WTC11 (cell line): ENCODE data around the gene NCSTN.

ENCODE experiments used
- CREB1 ChIP-seq: sonication (generic); formaldehyde crosslinking; IDR thresholded peaks from 2 replicates; pipeline ENCODE4 v1.8.0; 2023; ENCODE audit warnings: mild to moderate bottlenecking, missing genetic modification reagents
- FOXJ3 ChIP-seq: sonication (generic); formaldehyde crosslinking; IDR thresholded peaks from 2 replicates; pipeline ENCODE4 v1.9.0; 2021; ENCODE audit warnings: missing genetic modification reagents, mild to moderate bottlenecking, borderline replicate concordance
- FOXK1 ChIP-seq: sonication (generic); formaldehyde crosslinking; IDR thresholded peaks from 2 replicates; pipeline ENCODE4 v1.8.0; 2022; ENCODE audit warnings: mild to moderate bottlenecking, moderate library complexity, missing genetic modification reagents
- SP1 ChIP-seq: sonication (generic); formaldehyde crosslinking; conservative IDR thresholded peaks from 2 replicates; pipeline ENCODE4 v1.8.1; 2022; ENCODE audit warnings: missing genetic modification reagents
- TEAD4 ChIP-seq: sonication (generic); formaldehyde crosslinking; IDR thresholded peaks from 2 replicates; pipeline ENCODE4 v1.8.0; 2022; ENCODE audit warnings: mild to moderate bottlenecking, missing genetic modification reagents
- ZNF263 ChIP-seq: sonication (generic); formaldehyde crosslinking; IDR thresholded peaks from 2 replicates; pipeline ENCODE4 v1.8.1; 2022; ENCODE audit warnings: low read depth, mild to moderate bottlenecking, moderate library complexity, missing genetic modification reagents
- ZNF416 ChIP-seq: fragments of 250-450 bp; sonication (Bioruptor Pico); IDR thresholded peaks from 2 replicates; pipeline ENCODE4 v1.9.0; 2021; ENCODE audit warnings: mild to moderate bottlenecking, inconsistent platforms
- TF ChIP-seq, protein P1 (sequence below): sonication (generic); formaldehyde crosslinking; IDR thresholded peaks from 2 replicates; pipeline ENCODE4 v1.8.1; 2023; ENCODE audit warnings: mild to moderate bottlenecking, missing genetic modification reagents
- TF ChIP-seq, protein P2 (sequence below): fragments of 200-600 bp; IDR thresholded peaks from 2 replicates; pipeline ENCODE4 v1.8.0; 2022; ENCODE audit warnings: antibody characterized with exemption
- TF ChIP-seq, protein P3 (sequence below): sonication (generic); formaldehyde crosslinking; conservative IDR thresholded peaks from 2 replicates; pipeline ENCODE4 v1.8.1; 2022; ENCODE audit warnings: mild to moderate bottlenecking, missing genetic modification reagents

DNA sequence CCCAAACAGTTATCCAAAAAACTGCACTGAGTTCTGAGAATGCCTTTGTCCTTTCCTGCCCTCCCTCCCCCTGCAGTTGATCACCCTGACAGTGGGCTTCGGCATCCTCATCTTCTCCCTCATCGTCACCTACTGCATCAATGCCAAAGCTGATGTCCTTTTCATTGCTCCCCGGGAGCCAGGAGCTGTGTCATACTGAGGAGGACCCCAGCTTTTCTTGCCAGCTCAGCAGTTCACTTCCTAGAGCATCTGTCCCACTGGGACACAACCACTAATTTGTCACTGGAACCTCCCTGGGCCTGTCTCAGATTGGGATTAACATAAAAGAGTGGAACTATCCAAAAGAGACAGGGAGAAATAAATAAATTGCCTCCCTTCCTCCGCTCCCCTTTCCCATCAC, 14.9 kb downstream of the NCSTN start:
- TF ChIP-seq ZNF263 (CRISPR knock-in tag) (no peak), SP1 (CRISPR knock-in tag) (no peak), CREB1 (CRISPR knock-in tag) (no peak), TEAD4 (CRISPR knock-in tag) (no peak), ZNF416 (no peak), FOXK1 (CRISPR knock-in tag) (no peak), FOXJ3 (no peak)
- TF ChIP-seq, protein P1, sequence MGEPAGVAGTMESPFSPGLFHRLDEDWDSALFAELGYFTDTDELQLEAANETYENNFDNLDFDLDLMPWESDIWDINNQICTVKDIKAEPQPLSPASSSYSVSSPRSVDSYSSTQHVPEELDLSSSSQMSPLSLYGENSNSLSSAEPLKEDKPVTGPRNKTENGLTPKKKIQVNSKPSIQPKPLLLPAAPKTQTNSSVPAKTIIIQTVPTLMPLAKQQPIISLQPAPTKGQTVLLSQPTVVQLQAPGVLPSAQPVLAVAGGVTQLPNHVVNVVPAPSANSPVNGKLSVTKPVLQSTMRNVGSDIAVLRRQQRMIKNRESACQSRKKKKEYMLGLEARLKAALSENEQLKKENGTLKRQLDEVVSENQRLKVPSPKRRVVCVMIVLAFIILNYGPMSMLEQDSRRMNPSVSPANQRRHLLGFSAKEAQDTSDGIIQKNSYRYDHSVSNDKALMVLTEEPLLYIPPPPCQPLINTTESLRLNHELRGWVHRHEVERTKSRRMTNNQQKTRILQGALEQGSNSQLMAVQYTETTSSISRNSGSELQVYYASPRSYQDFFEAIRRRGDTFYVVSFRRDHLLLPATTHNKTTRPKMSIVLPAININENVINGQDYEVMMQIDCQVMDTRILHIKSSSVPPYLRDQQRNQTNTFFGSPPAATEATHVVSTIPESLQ, result no peak
- TF ChIP-seq, protein P2, sequence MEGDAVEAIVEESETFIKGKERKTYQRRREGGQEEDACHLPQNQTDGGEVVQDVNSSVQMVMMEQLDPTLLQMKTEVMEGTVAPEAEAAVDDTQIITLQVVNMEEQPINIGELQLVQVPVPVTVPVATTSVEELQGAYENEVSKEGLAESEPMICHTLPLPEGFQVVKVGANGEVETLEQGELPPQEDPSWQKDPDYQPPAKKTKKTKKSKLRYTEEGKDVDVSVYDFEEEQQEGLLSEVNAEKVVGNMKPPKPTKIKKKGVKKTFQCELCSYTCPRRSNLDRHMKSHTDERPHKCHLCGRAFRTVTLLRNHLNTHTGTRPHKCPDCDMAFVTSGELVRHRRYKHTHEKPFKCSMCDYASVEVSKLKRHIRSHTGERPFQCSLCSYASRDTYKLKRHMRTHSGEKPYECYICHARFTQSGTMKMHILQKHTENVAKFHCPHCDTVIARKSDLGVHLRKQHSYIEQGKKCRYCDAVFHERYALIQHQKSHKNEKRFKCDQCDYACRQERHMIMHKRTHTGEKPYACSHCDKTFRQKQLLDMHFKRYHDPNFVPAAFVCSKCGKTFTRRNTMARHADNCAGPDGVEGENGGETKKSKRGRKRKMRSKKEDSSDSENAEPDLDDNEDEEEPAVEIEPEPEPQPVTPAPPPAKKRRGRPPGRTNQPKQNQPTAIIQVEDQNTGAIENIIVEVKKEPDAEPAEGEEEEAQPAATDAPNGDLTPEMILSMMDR, result no peak
- TF ChIP-seq, protein P3, sequence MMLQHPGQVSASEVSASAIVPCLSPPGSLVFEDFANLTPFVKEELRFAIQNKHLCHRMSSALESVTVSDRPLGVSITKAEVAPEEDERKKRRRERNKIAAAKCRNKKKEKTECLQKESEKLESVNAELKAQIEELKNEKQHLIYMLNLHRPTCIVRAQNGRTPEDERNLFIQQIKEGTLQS (CRISPR knock-in tag), result no peak
